ENCODE measurements around the gene ERC2.

ERC2 gene

GRCh38 chr3:56102032-56102431 is 366.2 kb downstream of the ERC2 start:
- Histone ChIP-seq H3K27ac (ENCODE audit: poor library complexity, severe bottlenecking) (no peak overlapping the region), H3K9me3 (ENCODE audit: severe bottlenecking) (no peaks in the 10 kb centered on the region), H3K27me3 (ENCODE audit: insufficient read depth, poor library complexity, severe bottlenecking) (no peaks in the 10 kb centered on the region), H3K36me3 (ENCODE audit: low read depth) (no peaks in the 10 kb centered on the region), H3K4me3 (ENCODE audit: severe bottlenecking) (no peak overlapping the region), H3K4me1 (ENCODE audit: insufficient read depth, poor library complexity, severe bottlenecking) (no peaks in the 10 kb centered on the region)
- no peak for ATAC-seq (ENCODE audit: low read depth)
- TF ChIP-seq CTCF (IDR thresholded peaks at IDR 0.05; ENCODE audit: poor library complexity, severe bottlenecking) = no peak
- no peak for DNase-seq (ENCODE audit: low spot score)

- no peak for TF ChIP-seq CTCF (IDR thresholded peaks at IDR 0.05; ENCODE audit: poor library complexity, severe bottlenecking)
- H3K27me3 ChIP-seq (ENCODE audit: insufficient read depth, poor library complexity, severe bottlenecking) = no peaks in the 10 kb centered on the region
- no peak overlapping the region for H3K4me3 ChIP-seq (ENCODE audit: severe bottlenecking)
- no peak for ATAC-seq (ENCODE audit: low read depth)
- H3K36me3 ChIP-seq (ENCODE audit: low read depth) = no peaks in the 10 kb centered on the region
- no peak for DNase-seq (ENCODE audit: low spot score)
- no peaks in the 10 kb centered on the region for H3K9me3 ChIP-seq (ENCODE audit: severe bottlenecking)
- no peaks in the 10 kb centered on the region for H3K4me1 ChIP-seq (ENCODE audit: insufficient read depth, poor library complexity, severe bottlenecking)
- H3K27ac ChIP-seq (ENCODE audit: poor library complexity, severe bottlenecking) = no peak overlapping the region
Observed at GRCh38 chr3:56101576-56101975, 366.7 kb downstream of the ERC2 start.

- no peaks in the 10 kb centered on the region for H3K27me3 ChIP-seq (ENCODE audit: insufficient read depth, poor library complexity, severe bottlenecking)
- H3K27ac ChIP-seq (ENCODE audit: poor library complexity, severe bottlenecking) = no peak overlapping the region
- no peaks in the 10 kb centered on the region for H3K4me1 ChIP-seq (ENCODE audit: insufficient read depth, poor library complexity, severe bottlenecking)
- no peaks in the 10 kb centered on the region for H3K36me3 ChIP-seq (ENCODE audit: low read depth)
- ATAC-seq (ENCODE audit: low read depth) = no peak
- no peak overlapping the region for H3K4me3 ChIP-seq (ENCODE audit: severe bottlenecking)
- TF ChIP-seq CTCF (IDR thresholded peaks at IDR 0.05; ENCODE audit: poor library complexity, severe bottlenecking) = no peak
- DNase-seq (ENCODE audit: low spot score) = no peak
- no peaks in the 10 kb centered on the region for H3K9me3 ChIP-seq (ENCODE audit: severe bottlenecking)
Observed at GRCh38 chr3:56096999-56097398, 371.3 kb downstream of the ERC2 start.

- no peaks in the 10 kb centered on the region for H3K9me3 ChIP-seq (ENCODE audit: severe bottlenecking)
- no peaks in the 10 kb centered on the region for H3K4me1 ChIP-seq (ENCODE audit: insufficient read depth, poor library complexity, severe bottlenecking)
- ATAC-seq (ENCODE audit: low read depth) (no peak), DNase-seq (ENCODE audit: low spot score) (no peak)
- H3K4me3 ChIP-seq (ENCODE audit: severe bottlenecking) = no peak overlapping the region
- no peaks in the 10 kb centered on the region for H3K27me3 ChIP-seq (ENCODE audit: insufficient read depth, poor library complexity, severe bottlenecking)
- H3K27ac ChIP-seq (ENCODE audit: poor library complexity, severe bottlenecking) = no peak overlapping the region
- H3K36me3 ChIP-seq (ENCODE audit: low read depth) = no peaks in the 10 kb centered on the region
- no peak for TF ChIP-seq CTCF (IDR thresholded peaks at IDR 0.05; ENCODE audit: poor library complexity, severe bottlenecking)
Observed at GRCh38 chr3:56094170-56094569, 374.1 kb downstream of the ERC2 start.

GRCh38 chr3:56089739-56090138 is 378.5 kb downstream of the ERC2 start:
- Histone ChIP-seq H3K4me3 (ENCODE audit: severe bottlenecking) (no peak overlapping the region), H3K27me3 (ENCODE audit: insufficient read depth, poor library complexity, severe bottlenecking) (no peaks in the 10 kb centered on the region), H3K9me3 (ENCODE audit: severe bottlenecking) (no peaks in the 10 kb centered on the region), H3K4me1 (ENCODE audit: insufficient read depth, poor library complexity, severe bottlenecking) (no peaks in the 10 kb centered on the region), H3K27ac (ENCODE audit: poor library complexity, severe bottlenecking) (no peak overlapping the region), H3K36me3 (ENCODE audit: low read depth) (no peaks in the 10 kb centered on the region)
- no peak for TF ChIP-seq CTCF (IDR thresholded peaks at IDR 0.05; ENCODE audit: poor library complexity, severe bottlenecking)
- ATAC-seq (ENCODE audit: low read depth) (no peak), DNase-seq (ENCODE audit: low spot score) (no peak)

Data from RWPE2 (cell line).